ENCODE measurements around the gene NHERF1. TPM values are rescaled to one million over a fixed set of nuclear protein-coding genes. Genes with fewer than 3 reads are reported as not detected.
A peak's percentile ranks its signal among the peaks of the same experiment; 100 is the strongest.

The NHERF1 gene
- total RNA-seq, 1 experiment from 2014 or later = 83.6 TPM

DNA sequence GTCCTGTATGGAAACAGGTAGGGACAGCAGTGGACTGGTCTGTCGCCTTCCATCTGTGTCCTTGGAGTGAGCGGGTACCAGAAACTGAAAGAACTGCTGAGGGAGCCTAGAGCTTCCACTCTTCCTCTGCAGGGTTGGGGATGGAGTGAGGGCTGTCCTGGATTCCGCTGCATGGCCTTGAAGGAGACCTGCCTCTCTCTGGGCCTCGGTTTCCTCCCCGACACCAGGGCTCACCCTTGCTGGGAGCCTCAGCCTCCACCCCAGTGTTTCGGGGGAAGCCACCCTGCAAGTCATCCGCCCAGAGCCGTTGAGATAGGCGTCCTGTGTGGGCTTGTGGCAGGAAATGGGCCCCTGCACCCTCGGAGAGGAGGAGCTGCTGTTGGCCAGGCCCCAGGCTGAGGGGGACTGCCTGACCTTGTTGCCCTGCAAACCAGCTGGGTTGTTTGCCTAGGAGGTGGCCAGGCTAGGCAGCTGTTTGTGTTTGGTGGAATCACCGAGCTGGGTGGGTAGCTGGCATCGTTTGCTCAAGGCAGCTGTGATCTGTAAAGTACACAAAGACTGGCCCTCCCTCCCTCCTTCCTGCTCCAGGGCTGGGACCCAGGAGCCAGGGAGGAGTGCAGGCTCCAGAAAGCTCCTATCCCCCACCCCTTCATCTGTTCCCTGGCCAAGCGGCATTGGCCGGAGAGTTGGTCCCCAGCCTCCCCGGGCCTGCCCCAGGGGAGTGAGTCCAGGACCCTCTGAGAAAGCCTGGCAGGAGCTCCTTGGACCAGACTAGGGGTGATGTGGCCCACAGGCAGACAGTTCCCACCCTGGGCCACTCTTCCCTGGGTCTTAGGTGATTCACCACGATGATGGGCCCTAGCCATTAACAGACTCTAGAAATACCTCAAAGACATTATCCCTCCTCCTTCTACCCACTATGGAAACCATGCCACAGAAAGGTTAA is 10.1 kb upstream of the NHERF1 start:
- H3K9me2 ChIP-seq (ENCODE audit: insufficient read depth) = no peaks in the 10 kb centered on the region
- no peak overlapping the region for H3K27ac ChIP-seq
- H3K27me3 ChIP-seq (ENCODE audit: insufficient read depth, low read depth) = peaks cover 22% of the 10 kb centered on the region
- H3K9me3 ChIP-seq (ENCODE audit: insufficient read depth, low read depth) = no peaks in the 10 kb centered on the region
- no peaks in the 10 kb centered on the region for H3K79me2 ChIP-seq (ENCODE audit: low read depth)
- H2AFZ ChIP-seq = no peak overlapping the region
- no peaks in the 10 kb centered on the region for H3K36me3 ChIP-seq (ENCODE audit: low read depth)
- DNase-seq = no peak
- ChIA-PET POLR2A (ENCODE audit: unreplicated experiment) (interaction anchor here (0.6 kb wide), 1 partner anchor 10 kb away, joined by 4 read pairs; no protein-coding TSS in a partner anchor), CTCF (no interaction called here)
- TF ChIP-seq EZH2 (IDR thresholded peaks at IDR 0.05; ENCODE audit: low read depth) = no peak
- TF ChIP-seq, protein P1, sequence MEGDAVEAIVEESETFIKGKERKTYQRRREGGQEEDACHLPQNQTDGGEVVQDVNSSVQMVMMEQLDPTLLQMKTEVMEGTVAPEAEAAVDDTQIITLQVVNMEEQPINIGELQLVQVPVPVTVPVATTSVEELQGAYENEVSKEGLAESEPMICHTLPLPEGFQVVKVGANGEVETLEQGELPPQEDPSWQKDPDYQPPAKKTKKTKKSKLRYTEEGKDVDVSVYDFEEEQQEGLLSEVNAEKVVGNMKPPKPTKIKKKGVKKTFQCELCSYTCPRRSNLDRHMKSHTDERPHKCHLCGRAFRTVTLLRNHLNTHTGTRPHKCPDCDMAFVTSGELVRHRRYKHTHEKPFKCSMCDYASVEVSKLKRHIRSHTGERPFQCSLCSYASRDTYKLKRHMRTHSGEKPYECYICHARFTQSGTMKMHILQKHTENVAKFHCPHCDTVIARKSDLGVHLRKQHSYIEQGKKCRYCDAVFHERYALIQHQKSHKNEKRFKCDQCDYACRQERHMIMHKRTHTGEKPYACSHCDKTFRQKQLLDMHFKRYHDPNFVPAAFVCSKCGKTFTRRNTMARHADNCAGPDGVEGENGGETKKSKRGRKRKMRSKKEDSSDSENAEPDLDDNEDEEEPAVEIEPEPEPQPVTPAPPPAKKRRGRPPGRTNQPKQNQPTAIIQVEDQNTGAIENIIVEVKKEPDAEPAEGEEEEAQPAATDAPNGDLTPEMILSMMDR (conservative IDR thresholded peaks at IDR 0.05) = no peak
- 0 out of 2 replicates have a peak overlapping the region, but pooled peaks have one; percentile 21 for H3K4me2 ChIP-seq
- H3K4me1 ChIP-seq (replicated peaks; ENCODE audit: insufficient read depth) = peaks cover 30% of the 10 kb centered on the region
- no peak overlapping the region for H3K4me3 ChIP-seq
- no peaks in the 10 kb centered on the region for H4K20me1 ChIP-seq (ENCODE audit: insufficient read depth)
- no peaks in the 10 kb centered on the region for H3F3A ChIP-seq (ENCODE audit: insufficient read depth, low read depth)
- BruUV-seq (replicated peaks) = no TSS peak
- intact Hi-C loops (cut with micrococcal nuclease; ENCODE audit: unreplicated experiment) = no loop called here

DNA sequence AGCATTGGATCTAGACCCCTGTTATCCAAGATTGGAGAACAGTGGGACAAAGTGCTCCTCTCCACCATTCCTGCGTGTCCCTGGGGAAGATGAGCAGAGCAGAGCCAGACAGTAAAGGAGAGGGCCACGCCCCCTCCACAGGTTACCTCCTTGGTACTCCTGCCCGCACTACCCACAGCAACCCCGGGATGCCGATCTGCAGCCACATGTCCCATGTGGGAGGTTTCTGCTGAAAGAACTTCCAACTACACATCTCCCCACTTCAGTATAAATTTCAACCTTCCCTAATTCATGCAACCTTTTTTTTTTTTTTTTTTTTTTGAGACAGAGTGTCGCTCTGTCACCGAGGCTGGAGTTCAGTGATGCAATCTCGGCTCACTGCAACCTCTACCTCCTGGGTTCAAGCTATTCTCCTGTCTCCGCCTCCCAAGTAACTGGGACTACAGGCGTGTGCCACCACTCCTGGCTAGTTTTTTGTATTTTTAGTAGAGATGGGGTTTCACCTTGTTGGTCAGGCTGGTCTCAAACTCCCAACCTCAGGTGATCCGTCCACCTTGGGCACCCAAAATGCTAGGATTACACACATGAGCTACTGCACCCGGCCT is 9.1 kb upstream of the NHERF1 start:
- TF ChIP-seq EZH2 (IDR thresholded peaks at IDR 0.05; ENCODE audit: low read depth) = no peak
- TF ChIP-seq, protein P1 (conservative IDR thresholded peaks at IDR 0.05) = no peak
- ChIA-PET POLR2A (ENCODE audit: unreplicated experiment) (no interaction called here), CTCF (no interaction called here)
- no peaks in the 10 kb centered on the region for H4K20me1 ChIP-seq (ENCODE audit: insufficient read depth)
- no peaks in the 10 kb centered on the region for H3F3A ChIP-seq (ENCODE audit: insufficient read depth, low read depth)
- peaks cover 39% of the 10 kb centered on the region for H3K4me1 ChIP-seq (replicated peaks; ENCODE audit: insufficient read depth)
- no peaks in the 10 kb centered on the region for H3K9me3 ChIP-seq (ENCODE audit: insufficient read depth, low read depth)
- intact Hi-C loops (cut with micrococcal nuclease; ENCODE audit: unreplicated experiment) = no loop called here
- H3K79me2 ChIP-seq (ENCODE audit: low read depth) = no peaks in the 10 kb centered on the region
- H3K27me3 ChIP-seq (ENCODE audit: insufficient read depth, low read depth) = peaks cover 18% of the 10 kb centered on the region
- H3K4me3 ChIP-seq = no peak overlapping the region
- H3K36me3 ChIP-seq (ENCODE audit: low read depth) = no peaks in the 10 kb centered on the region
- no peak for DNase-seq
- no peaks in the 10 kb centered on the region for H3K9me2 ChIP-seq (ENCODE audit: insufficient read depth)
- no peak overlapping the region for H3K4me2 ChIP-seq
- H2AFZ ChIP-seq = no peak overlapping the region
- H3K27ac ChIP-seq = no peak overlapping the region
- BruUV-seq (replicated peaks) = no TSS peak

DNA sequence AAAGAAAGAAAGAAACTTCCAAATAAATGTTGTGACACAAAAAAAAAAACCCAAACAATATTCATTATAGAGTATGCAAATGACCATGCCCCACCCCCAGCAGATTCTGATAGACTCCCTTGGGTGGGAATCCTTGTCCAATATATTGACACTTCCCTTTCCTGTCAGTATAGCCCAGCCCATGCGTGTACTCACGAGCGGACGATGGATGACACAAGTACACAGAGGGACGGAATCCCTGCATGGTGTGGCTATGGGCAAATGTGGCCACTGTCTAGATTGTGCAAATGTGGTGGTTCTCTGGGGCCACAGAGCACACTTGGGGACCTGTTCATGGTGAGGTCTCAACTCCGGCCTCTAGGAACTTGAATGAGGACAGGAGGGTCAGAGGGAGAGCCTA is 8.3 kb upstream of the NHERF1 start:
- H3K79me2 ChIP-seq (ENCODE audit: low read depth) = no peaks in the 10 kb centered on the region
- peaks cover 18% of the 10 kb centered on the region for H3K27me3 ChIP-seq (ENCODE audit: insufficient read depth, low read depth)
- CTCF ChIA-PET = no interaction called here
- BruUV-seq (replicated peaks) = no TSS peak
- no peak for TF ChIP-seq EZH2 (IDR thresholded peaks at IDR 0.05; ENCODE audit: low read depth)
- TF ChIP-seq, protein P1 (conservative IDR thresholded peaks at IDR 0.05) = no peak
- H2AFZ ChIP-seq = no peak overlapping the region
- POLR2A ChIA-PET (ENCODE audit: unreplicated experiment) = no interaction called here
- peaks cover 40% of the 10 kb centered on the region for H3K4me1 ChIP-seq (replicated peaks; ENCODE audit: insufficient read depth)
- H3K27ac ChIP-seq = no peak overlapping the region
- no peaks in the 10 kb centered on the region for H3F3A ChIP-seq (ENCODE audit: insufficient read depth, low read depth)
- no peak overlapping the region for H3K4me3 ChIP-seq
- no peaks in the 10 kb centered on the region for H3K36me3 ChIP-seq (ENCODE audit: low read depth)
- no peaks in the 10 kb centered on the region for H4K20me1 ChIP-seq (ENCODE audit: insufficient read depth)
- H3K9me3 ChIP-seq (ENCODE audit: insufficient read depth, low read depth) = no peaks in the 10 kb centered on the region
- no peak overlapping the region for H3K4me2 ChIP-seq
- intact Hi-C loops (cut with micrococcal nuclease; ENCODE audit: unreplicated experiment) = loop anchor here (5.0 kb wide), 1 partner anchor 42 kb away; no protein-coding TSS in a partner anchor
- DNase-seq = no peak
- no peaks in the 10 kb centered on the region for H3K9me2 ChIP-seq (ENCODE audit: insufficient read depth)
